IMR-90 (cell line): Measurements from ENCODE around the gene UBE3B. TPM values are rescaled to one million over a fixed set of nuclear protein-coding genes. Genes with fewer than 3 reads are reported as not detected.

ENCODE experiments used
- ATAC-seq: fragments of 200-7000 bp; cut with Tn5 transposase; 2 replicates; pipeline ENCODE4 v1.9.1; 2020; ENCODE audit warnings: low read depth, mild to moderate bottlenecking, moderate library complexity
- BruUV-seq: library from RNA; stranded (reverse); fragments of 400-500 nt; replicated peaks from 2 replicates; lab custom pipeline; 2021; lab: Mats Ljungman, UMichigan
- CTCF ChIA-PET: fragments of 300-600 bp; formaldehyde crosslinking; extraction: SDS; loops from one replicate; lab custom pipeline; 2021; ENCODE audit warnings: antibody characterized with exemption; lab: Yijun Ruan, JAX
- POLR2A ChIA-PET: fragments of 300-600 bp; sonication (Branson Sonifier 250); formaldehyde crosslinking; loops from one replicate; lab custom pipeline; 2022; ENCODE audit warnings: antibody characterized with exemption; ENCODE audit not compliant: unreplicated experiment; lab: Charles Lee
- DNase-seq: peaks from one replicate; pipeline ENCODE4 v3.0.0; 2013
- H2AFZ ChIP-seq: replicated peaks from 2 replicates; pipeline ENCODE3; 2013; ENCODE audit warnings: low read length, mild to moderate bottlenecking; ENCODE audit not compliant: poor library complexity
- H2AK5ac ChIP-seq: 2 replicates; pipeline ENCODE4 v1.6.1; 2013; ENCODE audit warnings: low read depth, low read length, inconsistent platforms
- H2AK9ac ChIP-seq: replicated peaks from 2 replicates; pipeline ENCODE3; 2013; ENCODE audit warnings: mild to moderate bottlenecking, low read depth, low read length, moderate library complexity; ENCODE audit not compliant: poor library complexity
- H2BK120ac ChIP-seq: 2 replicates; pipeline ENCODE4 v1.6.1; 2013; ENCODE audit warnings: low read depth, low read length, inconsistent platforms
- H2BK15ac ChIP-seq: 3 replicates; pipeline ENCODE4 v1.6.1; 2013; ENCODE audit warnings: low read depth, low read length, inconsistent platforms
- H2BK20ac ChIP-seq: 2 replicates; pipeline ENCODE4 v1.6.1; 2013; ENCODE audit warnings: low read depth, mild to moderate bottlenecking, inconsistent platforms, low read length, moderate library complexity
- H2BK5ac ChIP-seq: 2 replicates; pipeline ENCODE4 v1.6.1; 2013; ENCODE audit warnings: mild to moderate bottlenecking, low read depth, low read length, inconsistent platforms; ENCODE audit not compliant: poor library complexity, severe bottlenecking
- H3K14ac ChIP-seq: replicated peaks from 2 replicates; pipeline ENCODE4 v1.6.1; 2013; ENCODE audit warnings: low read depth, low read length, inconsistent platforms
- H3K18ac ChIP-seq: 2 replicates; pipeline ENCODE4 v1.6.1; 2013; ENCODE audit warnings: low read depth, low read length, control low read depth
- H3K23ac ChIP-seq: 2 replicates; pipeline ENCODE4 v1.6.1; 2013; ENCODE audit warnings: low read depth, low read length, inconsistent platforms
- H3K27ac ChIP-seq: 2 replicates; pipeline ENCODE4 v1.5.1; 2013; ENCODE audit warnings: mild to moderate bottlenecking, control low read depth, low read length; ENCODE audit not compliant: insufficient read depth
- H3K27me3 ChIP-seq: 2 replicates; pipeline ENCODE4 v1.6.1; 2013; ENCODE audit warnings: low read length; ENCODE audit not compliant: control insufficient read depth, insufficient read depth
- H3K36me3 ChIP-seq: 2 replicates; pipeline ENCODE4 v1.6.1; 2013; ENCODE audit warnings: low read length, mixed read lengths; ENCODE audit not compliant: control insufficient read depth, insufficient read depth
- H3K4ac ChIP-seq: 2 replicates; pipeline ENCODE4 v1.6.1; 2013; ENCODE audit warnings: low read depth, low read length, inconsistent platforms
- H3K4me1 ChIP-seq: 2 replicates; pipeline ENCODE4 v1.6.1; 2013; ENCODE audit warnings: low read length, mixed read lengths; ENCODE audit not compliant: control insufficient read depth, insufficient read depth
- H3K4me2 ChIP-seq: 2 replicates; pipeline ENCODE4 v1.6.1; 2013; ENCODE audit warnings: low read depth, mild to moderate bottlenecking, control low read depth, low read length, moderate library complexity
- H3K4me3 ChIP-seq: 2 replicates; pipeline ENCODE4 v1.5.1; 2013; ENCODE audit warnings: low read depth, mild to moderate bottlenecking, control low read depth, low read length, moderate library complexity; ENCODE audit not compliant: insufficient read depth
- H3K56ac ChIP-seq: 2 replicates; pipeline ENCODE4 v1.6.1; 2013; ENCODE audit warnings: low read length, inconsistent platforms; ENCODE audit not compliant: insufficient read depth; ENCODE audit errors: extremely low read depth
- H3K79me1 ChIP-seq, 2 experiments: 2 replicates each; pipeline ENCODE4 v1.6.1; 2013; ENCODE audit warnings: low read length in 2 of 2, inconsistent platforms in 1 of 2, low read depth in 1 of 2
- H3K9ac ChIP-seq: 2 replicates; pipeline ENCODE4 v1.6.1; 2013; ENCODE audit warnings: low read depth, low read length, control low read depth
- H3K9me1 ChIP-seq: 2 replicates; pipeline ENCODE4 v1.6.1; 2013; ENCODE audit warnings: low read length, inconsistent platforms; ENCODE audit not compliant: insufficient read depth
- H3K9me3 ChIP-seq: 2 replicates; pipeline ENCODE4 v1.6.1; 2013; ENCODE audit warnings: low read length; ENCODE audit not compliant: control insufficient read depth, insufficient read depth
- H4K20me1 ChIP-seq: 2 replicates; pipeline ENCODE4 v1.6.1; 2013; ENCODE audit warnings: low read length, inconsistent platforms; ENCODE audit not compliant: insufficient read depth
- H4K5ac ChIP-seq: 2 replicates; pipeline ENCODE4 v1.6.1; 2013; ENCODE audit warnings: mild to moderate bottlenecking, low read depth, low read length, control low read depth
- H4K8ac ChIP-seq, 2 experiments: 2 replicates each; pipeline ENCODE4 v1.6.1; 2013; ENCODE audit warnings: low read depth in 2 of 2, low read length in 2 of 2, control low read depth in 1 of 2, inconsistent platforms in 1 of 2
- H4K91ac ChIP-seq: 2 replicates; pipeline ENCODE4 v1.6.1; 2013; ENCODE audit warnings: low read depth, low read length, inconsistent platforms; ENCODE audit not compliant: insufficient read depth
- CEBPB ChIP-seq: IDR thresholded peaks from 2 replicates; pipeline ENCODE4 v1.6.1; 2012; ENCODE audit warnings: low read depth, low read length, improper control_type of control experiment
- CHD1 ChIP-seq: IDR thresholded peaks from 2 replicates; pipeline ENCODE4 v1.6.1; 2012; ENCODE audit warnings: low read depth, low read length, improper control_type of control experiment
- FOS ChIP-seq: fragments of 150-350 bp; IDR thresholded peaks from 2 replicates; pipeline ENCODE4 v1.6.1; 2016; ENCODE audit warnings: low read depth, low read length
- MAZ ChIP-seq: IDR thresholded peaks from 2 replicates; pipeline ENCODE4 v1.6.1; 2012; ENCODE audit warnings: low read depth, mild to moderate bottlenecking, low read length, improper control_type of control experiment, moderate library complexity, borderline replicate concordance
- MXI1 ChIP-seq: IDR thresholded peaks from 2 replicates; pipeline ENCODE4 v1.6.1; 2012; ENCODE audit warnings: low read depth, mild to moderate bottlenecking, low read length, moderate library complexity, borderline replicate concordance
- NFE2L2 ChIP-seq: fragments of 150-350 bp; IDR thresholded peaks from 2 replicates; pipeline ENCODE4 v1.6.1; 2016; ENCODE audit warnings: low read depth, mild to moderate bottlenecking, low read length
- POLR2A ChIP-seq: IDR thresholded peaks from 2 replicates; pipeline ENCODE4 v1.6.1; 2012; ENCODE audit warnings: mild to moderate bottlenecking, low read depth, low read length
- RAD21 ChIP-seq: IDR thresholded peaks from 2 replicates; pipeline ENCODE4 v1.6.1; 2012; ENCODE audit warnings: low read length, improper control_type of control experiment
- RCOR1 ChIP-seq: IDR thresholded peaks from 2 replicates; pipeline ENCODE4 v1.6.1; 2012; ENCODE audit warnings: mild to moderate bottlenecking, low read length, improper control_type of control experiment; ENCODE audit not compliant: insufficient replicate concordance
- SMC3 ChIP-seq: fragments of 150-350 bp; IDR thresholded peaks from 2 replicates; pipeline ENCODE4 v1.6.1; 2016; ENCODE audit warnings: low read depth, mild to moderate bottlenecking, antibody characterized with exemption, low read length, moderate library complexity
- WGBS, 2 experiments: methylation state at CpG; one replicate each; pipeline versions ENCODE4 v1.1.5 to v1.1.7; 2013; ENCODE audit warnings: missing lambda C conversion rate in 2 of 2; ENCODE audit not compliant: insufficient read length in 1 of 2; ENCODE audit errors: extremely low coverage in 2 of 2; 5-methylcytosine and 5-hydroxymethylcytosine counted together
- dilution Hi-C: fragments of 300-500 bp; cut with HindIII; formaldehyde crosslinking; loops from one replicate; pipeline ENCODE4 v1.14.3; 2018; ENCODE audit warnings: low sequenced_read_pairs; ENCODE audit not compliant: unreplicated experiment
- in situ Hi-C: fragments of 300-500 bp; cut with MboI; formaldehyde crosslinking; loops from 3 replicates; pipeline ENCODE4 v1.14.3; 2019; ENCODE audit warnings: low sequenced_read_pairs, inconsistent platforms, mixed read lengths
- intact Hi-C: fragments of 100-400 bp; cut with micrococcal nuclease; formaldehyde crosslinking; loops from 2 replicates; pipeline ENCODE4 v1.10.0; 2022
- polyA plus RNA-seq, 3 experiments: library from polyadenylated mRNA; depleted of rRNA; stranded (reverse); fragments of >200 nt; gene quantifications; 2 replicates each; pipeline ENCODE4 v1.2.3, GENCODE V29; 2012; ENCODE audit warnings: low replicate concordance in 1 of 3
- total RNA-seq: library from RNA; depleted of rRNA; stranded (reverse); fragments of >200 nt; gene quantifications from 2 replicates; pipeline ENCODE4 v1.2.3, GENCODE V29; 2012
- TF ChIP-seq, protein P1 (sequence below): conservative IDR thresholded peaks from 2 replicates; pipeline ENCODE4 v1.5.1; 2012; ENCODE audit warnings: mild to moderate bottlenecking, low read depth, low read length, improper control_type of control experiment

Gene UBE3B
- total and polyA plus RNA-seq, 2 of the 4 experiments (the other 2 are of a cell fraction) = 18.8 to 24.9 TPM

DNA sequence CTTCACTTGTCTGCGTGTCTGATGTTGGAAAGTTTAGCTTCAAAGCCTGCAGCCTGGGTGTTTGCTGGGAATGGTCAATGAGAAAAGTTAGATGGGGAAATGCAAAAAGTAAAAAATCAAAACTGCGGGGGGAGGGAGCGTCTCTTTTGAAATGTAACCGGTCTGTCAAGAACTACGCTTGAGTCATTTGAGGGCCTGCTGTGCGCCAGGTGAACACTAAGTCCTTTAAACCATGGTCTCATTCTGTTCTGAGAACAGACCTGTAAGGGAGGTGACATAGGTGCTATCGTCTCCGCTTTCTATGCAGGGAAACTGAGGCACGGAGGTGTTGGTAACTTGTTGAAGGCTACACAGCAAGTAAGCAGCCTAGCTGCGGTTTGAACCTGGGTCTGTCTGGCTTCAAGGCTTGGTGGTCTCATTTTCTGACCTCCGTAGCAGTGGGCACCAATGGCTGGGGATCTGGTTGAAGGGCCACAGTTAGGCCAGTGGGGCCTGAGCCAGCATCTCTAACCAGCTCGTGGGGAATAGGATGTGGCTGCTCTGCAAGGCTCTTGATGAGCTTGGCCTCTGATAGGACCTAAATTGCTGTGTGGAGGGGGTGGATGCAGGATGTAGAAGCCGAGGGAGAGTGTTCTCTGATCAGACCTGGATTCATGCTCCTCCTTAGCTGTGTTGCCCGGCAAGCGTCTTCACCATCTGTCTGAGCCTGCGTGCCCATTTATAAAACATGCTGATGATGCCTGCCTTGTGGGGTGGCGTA is 41.8 kb upstream of the UBE3B start:
- H3K23ac ChIP-seq = no peak overlapping the region
- H2BK15ac ChIP-seq = no peak overlapping the region
- no peak overlapping the region for H2AK5ac ChIP-seq
- H3K4me1 ChIP-seq = no peaks in the 10 kb centered on the region; the same call in 1 of the 2 replicates
- no peak for TF ChIP-seq NFE2L2
- no peak for TF ChIP-seq MAZ
- no peak for TF ChIP-seq RCOR1
- no peak for TF ChIP-seq FOS
- TF ChIP-seq CHD1 = no peak
- no peak for TF ChIP-seq POLR2A
- no peak for TF ChIP-seq CEBPB
- TF ChIP-seq, protein P1, sequence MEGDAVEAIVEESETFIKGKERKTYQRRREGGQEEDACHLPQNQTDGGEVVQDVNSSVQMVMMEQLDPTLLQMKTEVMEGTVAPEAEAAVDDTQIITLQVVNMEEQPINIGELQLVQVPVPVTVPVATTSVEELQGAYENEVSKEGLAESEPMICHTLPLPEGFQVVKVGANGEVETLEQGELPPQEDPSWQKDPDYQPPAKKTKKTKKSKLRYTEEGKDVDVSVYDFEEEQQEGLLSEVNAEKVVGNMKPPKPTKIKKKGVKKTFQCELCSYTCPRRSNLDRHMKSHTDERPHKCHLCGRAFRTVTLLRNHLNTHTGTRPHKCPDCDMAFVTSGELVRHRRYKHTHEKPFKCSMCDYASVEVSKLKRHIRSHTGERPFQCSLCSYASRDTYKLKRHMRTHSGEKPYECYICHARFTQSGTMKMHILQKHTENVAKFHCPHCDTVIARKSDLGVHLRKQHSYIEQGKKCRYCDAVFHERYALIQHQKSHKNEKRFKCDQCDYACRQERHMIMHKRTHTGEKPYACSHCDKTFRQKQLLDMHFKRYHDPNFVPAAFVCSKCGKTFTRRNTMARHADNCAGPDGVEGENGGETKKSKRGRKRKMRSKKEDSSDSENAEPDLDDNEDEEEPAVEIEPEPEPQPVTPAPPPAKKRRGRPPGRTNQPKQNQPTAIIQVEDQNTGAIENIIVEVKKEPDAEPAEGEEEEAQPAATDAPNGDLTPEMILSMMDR = no peak
- TF ChIP-seq SMC3 = no peak
- TF ChIP-seq MXI1 = no peak
- no peak for TF ChIP-seq RAD21
- H3K14ac ChIP-seq = no peak overlapping the region
- in situ Hi-C loops = no loop called here
- DNase-seq (no peak), ATAC-seq (no peak)
- intact Hi-C loops = no loop called here
- H4K20me1 ChIP-seq = no peaks in the 10 kb centered on the region
- H3K56ac ChIP-seq = no peak overlapping the region
- H3K9me1 ChIP-seq = peaks cover under 1% of the 10 kb centered on the region; the same call in 1 of the 2 replicates
- no peak overlapping the region for H2BK20ac ChIP-seq
- no peak overlapping the region for H4K5ac ChIP-seq
- no peak overlapping the region for H4K8ac ChIP-seq
- H3K9me3 ChIP-seq = no peaks in the 10 kb centered on the region
- POLR2A ChIA-PET = no interaction called here
- H3K4ac ChIP-seq = no peak overlapping the region; the same call in 1 of the 2 replicates
- no peak overlapping the region for H2BK5ac ChIP-seq
- dilution Hi-C loops = no loop called here
- no peak overlapping the region for H3K18ac ChIP-seq
- BruUV-seq = no TSS peak
- H3K36me3 ChIP-seq = no peaks in the 10 kb centered on the region
- H2AK9ac ChIP-seq = no peak overlapping the region
- no peak overlapping the region for H4K91ac ChIP-seq
- no peak overlapping the region for H2AFZ ChIP-seq
- CTCF ChIA-PET = no interaction called here
- H3K4me3 ChIP-seq = no peak overlapping the region
- H3K9ac ChIP-seq = no peak overlapping the region
- peaks cover 0 to under 1% of the 10 kb centered on the region in 2 experiments; a peak in 1 of 4 replicates for H3K79me1 ChIP-seq
- no peak overlapping the region for H3K4me2 ChIP-seq
- no peak overlapping the region for H2BK120ac ChIP-seq
- no peaks in the 10 kb centered on the region for H3K27me3 ChIP-seq
- no peak overlapping the region for H3K27ac ChIP-seq
- 76% methylated on average over 4 of the region's 17 CpGs; no CpG with 5 or more reads in 1 of the 2 experiments for WGBS, 2 experiments
